HepG2 (cell line): ENCODE results near the gene TXN2. TPM values are rescaled to one million over a fixed set of nuclear protein-coding genes. Genes with fewer than 3 reads are reported as not detected.

Experiments
- ATF6 ChIP-seq: sonication (generic); formaldehyde crosslinking; conservative IDR thresholded peaks from 2 replicates; pipeline ENCODE4 v1.4.0; 2020; ENCODE audit warnings: missing genetic modification reagents
- FOXO1 ChIP-seq: sonication (generic); formaldehyde crosslinking; IDR thresholded peaks from 2 replicates; pipeline ENCODE4 v1.4.0; 2020; ENCODE audit warnings: missing genetic modification reagents
- HNRNPL ChIP-seq: fragments of 200-400 bp; formaldehyde crosslinking; IDR thresholded peaks from 2 replicates; pipeline ENCODE4 v1.6.1; 2017; ENCODE audit warnings: mild to moderate bottlenecking, low read depth, low read length
- HOXA3 ChIP-seq: sonication (generic); formaldehyde crosslinking; IDR thresholded peaks from 2 replicates; pipeline ENCODE4 v1.5.0; 2020; ENCODE audit warnings: missing genetic modification reagents
- KAT7 ChIP-seq: IDR thresholded peaks from 2 replicates; pipeline ENCODE4 v1.6.1; 2018; ENCODE audit warnings: borderline replicate concordance, missing compliant biosample characterization
- MAF1 ChIP-seq: sonication (generic); formaldehyde crosslinking; IDR thresholded peaks from 2 replicates; pipeline ENCODE4 v1.5.0; 2020; ENCODE audit warnings: missing genetic modification reagents, borderline replicate concordance
- MLX ChIP-seq: IDR thresholded peaks from 2 replicates; pipeline ENCODE4 v1.6.1; 2016
- MTA3 ChIP-seq: sonication (generic); formaldehyde crosslinking; IDR thresholded peaks from 2 replicates; pipeline ENCODE4 v1.4.0; 2020; ENCODE audit warnings: missing genetic modification reagents
- POGZ ChIP-seq: sonication (generic); formaldehyde crosslinking; IDR thresholded peaks from 2 replicates; pipeline ENCODE4 v1.4.0; 2020; ENCODE audit warnings: mild to moderate bottlenecking, missing genetic modification reagents
- PRPF4 ChIP-seq: fragments of 200-400 bp; formaldehyde crosslinking; IDR thresholded peaks from 2 replicates; pipeline ENCODE4 v1.6.1; 2016; ENCODE audit warnings: low read length, low read depth; ENCODE audit not compliant: poor library complexity, severe bottlenecking
- SMAD3 ChIP-seq: sonication (generic); formaldehyde crosslinking; IDR thresholded peaks from 2 replicates; pipeline ENCODE4 v1.4.0; 2020; ENCODE audit warnings: missing genetic modification reagents
- SRF ChIP-seq: IDR thresholded peaks from 2 replicates; pipeline ENCODE4 v1.6.1; 2011; ENCODE audit warnings: mild to moderate bottlenecking, low read depth, low read length, moderate library complexity
- TFAP4 ChIP-seq: sonication (generic); IDR thresholded peaks from 2 replicates; pipeline ENCODE4 v1.6.1; 2016; ENCODE audit warnings: low read depth, borderline replicate concordance
- TRAFD1 ChIP-seq: sonication (generic); formaldehyde crosslinking; IDR thresholded peaks from 2 replicates; pipeline ENCODE4 v1.5.1; 2020; ENCODE audit warnings: missing genetic modification reagents, mild to moderate bottlenecking, borderline replicate concordance
- ZNF235 ChIP-seq: sonication (generic); formaldehyde crosslinking; IDR thresholded peaks from 2 replicates; pipeline ENCODE4 v1.8.1; 2023; ENCODE audit warnings: mild to moderate bottlenecking, missing genetic modification reagents, borderline replicate concordance
- ZNF260 ChIP-seq: sonication (generic); formaldehyde crosslinking; IDR thresholded peaks from 2 replicates; pipeline ENCODE4 v1.4.0; 2020; ENCODE audit warnings: missing genetic modification reagents, low read depth, mild to moderate bottlenecking, borderline replicate concordance
- ZNF296 ChIP-seq: sonication (generic); formaldehyde crosslinking; conservative IDR thresholded peaks from 2 replicates; pipeline ENCODE4 v1.5.0; 2020; ENCODE audit warnings: mild to moderate bottlenecking, missing genetic modification reagents
- ZNF383 ChIP-seq: sonication (generic); formaldehyde crosslinking; IDR thresholded peaks from 2 replicates; pipeline ENCODE4 v1.4.0; 2020; ENCODE audit warnings: missing genetic modification reagents, mild to moderate bottlenecking, borderline replicate concordance
- ZNF460 ChIP-seq: sonication (generic); formaldehyde crosslinking; IDR thresholded peaks from 2 replicates; pipeline ENCODE4 v1.5.1; 2020; ENCODE audit warnings: missing genetic modification reagents, mild to moderate bottlenecking, borderline replicate concordance
- ZNF547 ChIP-seq: sonication (generic); formaldehyde crosslinking; IDR thresholded peaks from 2 replicates; pipeline ENCODE4 v1.5.1; 2020; ENCODE audit warnings: mild to moderate bottlenecking, missing genetic modification reagents
- ZNF792 ChIP-seq: IDR thresholded peaks from 2 replicates; pipeline ENCODE4 v1.6.1; 2016
- ZSCAN21 ChIP-seq: sonication (generic); formaldehyde crosslinking; IDR thresholded peaks from 2 replicates; pipeline ENCODE4 v1.8.0; 2022; ENCODE audit warnings: mild to moderate bottlenecking, missing genetic modification reagents, moderate library complexity, borderline replicate concordance
- polyA plus RNA-seq, 8 experiments: library from polyadenylated mRNA; depleted of rRNA in 3 of 8; stranded (reverse) in 7 of 8; unstranded in 1 of 8; fragments of >200 nt; fragmentation: Illumina TruSeq in 4 of 8; extraction: Trizol in 4 of 8; gene quantifications; 2 replicates each; pipeline versions ENCODE4 v1.2.1 to v1.2.3, GENCODE V29; 2011 to 2016; ENCODE audit warnings: low read depth in 4 of 8, missing spikeins in 1 of 8, mixed read lengths in 1 of 8; ENCODE audit not compliant: insufficient read depth in 1 of 8
- total RNA-seq, 5 experiments: library from RNA; depleted of rRNA; stranded (reverse); fragments of >200 nt; fragmentation: Illumina TruSeq; extraction: Trizol; gene quantifications; 2 replicates each; pipeline ENCODE4 v1.2.3, GENCODE V29; 2016; ENCODE audit warnings: low read depth in 1 of 5

TXN2 gene
- total and polyA plus RNA-seq, 2 of the 13 experiments (the other 11 are each of a cell fraction or from before 2014, with no cell fraction given): 41.4 to 109 TPM

DNA sequence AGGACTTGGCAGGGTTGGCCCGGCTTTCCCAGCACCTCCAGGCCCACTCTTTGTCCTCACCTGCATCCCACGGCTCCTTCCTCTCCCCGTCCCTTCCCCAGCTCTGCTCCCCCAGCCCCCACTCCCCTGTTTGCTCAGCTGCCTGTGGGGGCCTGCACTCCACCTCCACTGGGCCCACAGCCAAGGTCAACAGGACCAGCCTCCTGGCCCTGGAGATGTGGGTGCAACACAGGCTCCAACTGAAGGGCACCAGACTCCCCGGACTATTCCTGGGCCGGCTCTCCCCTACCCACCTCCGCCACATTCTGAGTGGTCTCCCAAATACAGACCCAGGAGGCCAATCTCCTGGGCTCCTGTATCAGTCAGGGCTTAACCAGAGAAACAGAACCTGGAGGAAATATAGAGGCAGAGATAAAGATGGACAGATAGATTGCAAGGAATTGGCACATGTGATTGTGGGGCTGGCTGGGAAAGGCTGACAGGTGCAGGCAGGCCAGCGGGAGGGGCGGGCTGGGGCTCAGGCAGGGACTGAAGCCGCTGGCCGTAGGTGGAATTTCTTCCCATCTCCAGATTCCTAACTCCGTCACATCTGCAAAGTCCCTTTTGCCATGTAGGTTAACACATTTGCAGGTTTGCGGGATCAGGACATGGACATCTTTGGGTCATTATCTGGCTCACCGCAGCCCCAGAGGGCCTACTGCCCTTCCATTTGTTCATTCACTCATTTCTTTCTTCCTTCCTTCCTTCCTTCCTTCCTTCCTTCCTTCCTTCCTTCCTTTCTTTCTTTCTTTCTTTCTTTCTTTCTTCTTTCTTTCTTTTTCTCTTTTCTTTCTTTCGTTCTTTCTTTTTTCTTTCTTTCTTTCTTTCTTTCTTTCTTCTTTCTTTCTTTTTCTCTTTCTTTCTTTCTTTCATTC is 47.9 kb downstream of the TXN2 start (continued):
- TF ChIP-seq ATF6 (CRISPR knock-in tag) (no peak), FOXO1 (CRISPR knock-in tag) (peak; percentile 88), MAF1 (CRISPR knock-in tag) (no peak), MLX (CRISPR knock-in tag) (peak; percentile 78), TFAP4 (peak; percentile 100), SMAD3 (no peak), SRF (no peak), ZNF460 (no peak; the same call in 1 of the 2 replicates), ZNF383 (CRISPR knock-in tag) (no peak), TRAFD1 (CRISPR knock-in tag) (no peak), ZNF235 (no peak), HOXA3 (CRISPR knock-in tag) (peak; percentile 56; the same call in 1 of the 2 replicates), ZNF296 (CRISPR knock-in tag) (no peak), ZNF260 (CRISPR knock-in tag) (no peak), MTA3 (CRISPR knock-in tag) (no peak), ZNF792 (CRISPR knock-in tag) (no peak), KAT7 (CRISPR knock-in tag) (no peak), ZSCAN21 (CRISPR knock-in tag) (peak; percentile 40; the same call in 1 of the 2 replicates), PRPF4 (no peak), ZNF547 (no peak), POGZ (CRISPR knock-in tag) (peak; percentile 46; the same call in 1 of the 2 replicates), HNRNPL (peak; percentile 85)
